ENCODE measurements around the gene RPS15.
A peak's percentile ranks its signal among the peaks of the same experiment; 100 is the strongest.
"Not testable (repeated sequence)": the region's sequence is repeated elsewhere in the genome, so short reads cannot be mapped to it uniquely, and the experiment has no call there.

The RPS15 gene

GRCh38 chr19:1475751-1476437 lies 37.7 kb downstream of the RPS15 start:
- H3K27ac ChIP-seq, result no peak overlapping the region
- no peak for TF ChIP-seq CTCF (conservative IDR thresholded peaks at IDR 0.05)
- TF ChIP-seq ZFX (IDR thresholded peaks at IDR 0.05), result no peak

GRCh38 chr19:1477056-1477455 lies 38.9 kb downstream of the RPS15 start:
- H3K27ac ChIP-seq, result not testable (repeated sequence)

- TF ChIP-seq CTCF (conservative IDR thresholded peaks at IDR 0.05), result no peak
- no peak for TF ChIP-seq ZFX (IDR thresholded peaks at IDR 0.05)
- peak within 1 kb of the TSS; percentile 79 for H3K27ac ChIP-seq
Observed at GRCh38 chr19:1478934-1479707, 40.9 kb downstream of the RPS15 start, which contains the start of gene C19orf25. TSS of gene C19orf25 (minus strand) at chr19:1479215. CDS start at chr19:1478903, 312 bp downstream.

GRCh38 chr19:1481224-1481892 lies 43.2 kb downstream of the RPS15 start:
- H3K27ac ChIP-seq, result no peak overlapping the region
- TF ChIP-seq ZFX (IDR thresholded peaks at IDR 0.05) (no peak), CTCF (conservative IDR thresholded peaks at IDR 0.05) (no peak)

GRCh38 chr19:1481893-1482360 lies 43.7 kb downstream of the RPS15 start:
- TF ChIP-seq CTCF (conservative IDR thresholded peaks at IDR 0.05) (no peak), ZFX (IDR thresholded peaks at IDR 0.05) (no peak)
- H3K27ac ChIP-seq, result no peak overlapping the region

- TF ChIP-seq CTCF (conservative IDR thresholded peaks at IDR 0.05), result no peak
- no peak for TF ChIP-seq ZFX (IDR thresholded peaks at IDR 0.05)
- no peak overlapping the region for H3K27ac ChIP-seq
Observed at GRCh38 chr19:1482361-1483130, 44.4 kb downstream of the RPS15 start.
